ENCODE results near the gene SPEG.
"Not testable (repeated sequence)": the region's sequence is repeated elsewhere in the genome, so short reads cannot be mapped to it uniquely, and the experiment has no call there.

The SPEG gene

DNA sequence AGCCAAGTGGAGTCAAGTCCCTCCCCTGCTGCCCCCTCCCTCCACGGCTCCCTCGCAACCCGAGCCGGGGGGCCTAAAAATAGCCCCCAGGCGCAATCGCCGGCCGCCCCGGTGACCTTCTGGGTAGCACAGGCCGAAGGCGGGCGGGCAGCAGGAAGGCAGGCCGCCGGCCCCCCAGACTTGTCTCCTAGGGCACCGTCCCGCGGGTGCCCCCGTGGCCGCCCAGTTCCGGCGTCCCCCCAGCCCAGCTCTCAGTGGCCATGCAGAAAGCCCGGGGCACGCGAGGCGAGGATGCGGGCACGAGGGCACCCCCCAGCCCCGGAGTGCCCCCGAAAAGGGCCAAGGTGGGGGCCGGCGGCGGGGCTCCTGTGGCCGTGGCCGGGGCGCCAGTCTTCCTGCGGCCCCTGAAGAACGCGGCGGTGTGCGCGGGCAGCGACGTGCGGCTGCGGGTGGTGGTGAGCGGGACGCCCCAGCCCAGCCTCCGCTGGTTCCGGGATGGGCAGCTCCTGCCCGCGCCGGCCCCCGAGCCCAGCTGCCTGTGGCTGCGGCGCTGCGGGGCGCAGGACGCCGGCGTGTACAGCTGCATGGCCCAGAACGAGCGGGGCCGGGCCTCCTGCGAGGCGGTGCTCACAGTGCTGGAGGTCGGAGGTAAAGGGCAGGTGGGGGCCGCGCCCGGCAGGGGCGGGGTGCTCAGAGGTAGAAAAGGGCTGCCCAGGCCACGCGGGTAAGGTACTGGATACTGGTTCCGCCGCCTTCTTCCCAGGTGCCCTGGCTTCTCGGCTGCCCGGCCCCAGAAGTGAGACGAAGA, at the start of gene SPEG:
SPEG (plus strand) TSS at position 126 of the 808 bp plus-strand sequence; CDS start at position 261, 135 bp downstream.
- no peak for DNase-seq

DNA sequence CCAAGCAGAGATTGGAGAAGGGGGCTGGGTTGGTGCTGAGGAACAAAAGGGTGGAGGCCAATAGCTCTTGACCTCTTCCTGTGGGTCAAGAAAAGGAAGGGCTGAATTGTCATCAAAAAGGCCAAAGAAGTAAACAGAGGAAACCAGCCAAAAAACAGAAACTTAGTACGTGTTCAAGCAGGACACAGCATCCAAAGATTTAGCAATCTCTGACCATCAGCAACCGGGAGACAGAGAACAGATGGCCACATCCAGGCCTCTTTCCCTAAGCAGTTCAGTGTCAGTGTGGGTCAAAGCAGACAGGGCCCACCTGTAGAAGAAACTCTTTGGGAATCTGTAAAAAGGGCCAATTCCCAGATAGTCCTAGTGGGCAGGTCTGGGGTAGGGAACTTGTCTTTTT, 49.8 kb upstream of the SPEG start:
- DNase-seq = no peak

DNA sequence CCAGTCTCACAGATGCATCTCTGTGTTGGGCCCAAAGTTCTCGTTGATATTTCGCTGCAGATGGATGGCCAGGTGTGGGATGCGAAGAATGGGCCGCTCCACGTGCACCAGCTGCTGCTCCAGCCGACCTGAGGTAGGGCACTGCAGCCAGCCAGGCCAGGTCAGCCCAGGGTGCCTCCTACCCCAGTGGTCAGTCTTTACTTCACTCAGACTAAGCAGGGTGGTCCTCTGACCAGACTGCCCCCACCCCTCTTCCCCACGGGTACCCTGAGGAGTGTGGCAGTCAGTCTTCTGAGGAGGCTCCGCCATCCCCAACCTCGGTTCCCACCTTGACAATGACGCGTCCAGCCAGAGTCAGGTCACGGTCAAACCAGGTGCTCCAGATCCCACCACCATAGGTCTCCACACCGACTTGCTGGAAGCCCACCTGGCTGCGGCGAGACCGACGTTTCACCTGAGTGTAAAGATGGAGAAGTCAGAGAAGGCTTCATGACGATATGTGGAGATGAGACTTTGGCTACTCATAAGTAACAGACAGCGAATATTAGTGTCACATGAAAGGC, 48.6 kb upstream of the SPEG start:
- no peak for DNase-seq

- no peak for DNase-seq
Measured at GRCh38 chr2:219386532-219387280, 47.9 kb upstream of the SPEG start.

DNA sequence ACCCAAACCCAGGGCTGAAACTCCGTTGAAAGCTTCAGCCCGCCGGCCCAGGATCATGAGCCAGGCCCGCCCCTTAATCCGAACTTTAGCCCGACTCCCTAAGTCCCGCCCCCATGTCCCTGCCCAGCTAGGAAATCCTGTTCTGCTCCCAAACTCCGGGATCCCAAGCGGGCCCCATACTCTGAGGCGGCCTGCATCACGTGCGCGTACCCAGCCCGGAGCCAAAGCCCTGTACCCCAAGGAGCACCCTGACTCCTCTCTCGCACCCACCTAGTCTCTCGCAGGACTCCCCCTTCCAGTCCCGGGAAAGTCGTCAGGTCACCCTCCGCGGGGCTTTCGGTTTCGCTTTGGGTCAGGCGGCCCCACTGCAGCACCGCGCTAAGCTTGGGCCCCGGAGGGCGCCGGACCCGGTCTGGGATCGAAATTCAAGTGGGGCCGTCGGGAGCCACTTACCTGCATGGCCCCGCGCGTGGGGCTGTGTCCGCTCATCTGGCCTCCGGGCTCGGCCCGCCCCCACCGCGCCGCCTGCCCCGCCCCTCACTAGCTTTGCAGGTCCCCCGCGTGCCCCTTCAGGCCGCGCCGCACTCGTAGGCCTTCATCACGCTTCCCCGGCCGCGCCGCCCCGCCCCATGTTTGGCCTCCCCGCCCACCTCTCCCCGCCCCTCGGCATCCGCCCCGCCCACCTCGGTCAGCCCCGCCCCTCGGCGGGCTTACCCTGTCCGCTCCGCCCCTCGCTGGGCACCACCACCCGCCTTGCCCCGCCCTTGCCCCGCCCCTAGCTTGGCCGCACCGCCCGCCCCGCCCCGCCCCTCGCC, 47.1 kb upstream of the SPEG start, which contains the start of gene DNPEP:
DNPEP (minus strand) TSS at position 607 of the 815 bp plus-strand sequence; CDS start at position 489, 118 bp downstream.
- no peak for DNase-seq

DNA sequence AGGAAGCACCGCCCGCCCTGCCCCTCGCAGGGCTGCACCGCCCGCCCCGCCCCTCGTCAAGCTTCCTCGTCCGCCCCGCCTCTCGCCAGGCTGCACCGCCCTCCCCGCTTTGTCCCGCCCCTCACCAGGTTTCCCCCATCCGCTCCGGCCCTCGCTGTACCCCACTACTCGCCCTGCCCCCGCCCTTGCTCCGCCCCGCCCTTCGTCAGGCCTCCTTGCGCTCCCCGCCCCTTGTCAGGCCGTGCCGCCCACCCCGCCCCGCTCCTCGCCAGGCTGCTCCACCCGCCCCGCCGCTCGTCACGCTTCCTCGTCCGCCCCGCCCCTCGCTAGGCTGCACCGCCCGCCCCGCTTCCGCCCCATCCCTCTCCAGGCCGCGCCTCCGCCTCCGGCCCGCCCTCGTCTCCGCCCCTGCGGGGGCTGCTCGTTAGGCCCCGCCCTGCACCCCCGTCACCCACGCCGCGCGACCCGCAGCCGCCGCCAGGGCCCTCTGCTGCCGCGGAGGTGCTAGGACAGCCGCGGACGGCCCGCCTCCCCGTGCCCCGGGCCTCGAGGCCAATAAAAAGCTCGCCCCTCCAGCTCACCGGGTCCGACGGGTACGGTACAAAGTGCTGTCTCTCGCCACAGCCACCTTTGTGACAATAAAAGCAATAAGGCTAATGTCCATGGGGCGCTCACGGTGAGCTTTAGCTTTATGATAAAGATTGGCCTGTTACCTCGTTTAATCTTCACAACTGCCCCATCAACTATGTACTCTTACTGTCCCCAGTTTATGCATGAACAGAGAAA, 46.3 kb upstream of the SPEG start:
- peak; percentile 98 for DNase-seq

DNA sequence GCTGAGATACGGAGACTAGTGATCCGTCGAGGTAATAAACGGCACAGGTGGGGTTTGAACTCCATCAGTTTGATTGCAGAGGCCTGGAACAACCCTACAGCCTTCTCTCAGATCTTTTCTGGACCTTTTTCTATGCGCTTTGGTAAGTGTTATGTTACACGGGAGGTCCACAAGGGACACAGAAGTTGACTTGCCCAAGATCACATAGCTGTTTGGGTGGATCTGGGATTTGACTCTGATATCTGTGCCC, 45.8 kb upstream of the SPEG start:
- no peak for DNase-seq

DNA sequence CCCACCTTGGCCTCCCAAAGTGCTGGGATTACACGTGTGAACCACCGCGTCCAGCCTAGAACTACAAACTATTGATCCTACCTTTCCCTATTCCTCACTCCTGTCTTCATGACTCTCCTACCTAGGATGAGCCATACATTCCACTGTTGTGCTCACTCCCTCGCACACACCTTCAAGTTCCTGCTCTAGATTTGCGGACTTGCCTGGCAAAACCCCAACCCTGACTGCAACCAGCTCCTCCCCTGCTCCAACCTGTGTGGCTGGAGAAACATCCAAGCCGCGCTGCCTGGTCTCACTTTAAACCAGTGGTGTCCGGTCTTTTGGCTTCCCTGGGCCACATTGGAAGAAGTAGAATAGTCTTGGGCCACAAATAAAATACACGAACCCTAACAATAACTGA, 41.9 kb upstream of the SPEG start:
- DNase-seq = no peak

GRCh38 chr2:219395056-219395455, 39.6 kb upstream of the SPEG start:
- DNase-seq = not testable (repeated sequence)

DNA sequence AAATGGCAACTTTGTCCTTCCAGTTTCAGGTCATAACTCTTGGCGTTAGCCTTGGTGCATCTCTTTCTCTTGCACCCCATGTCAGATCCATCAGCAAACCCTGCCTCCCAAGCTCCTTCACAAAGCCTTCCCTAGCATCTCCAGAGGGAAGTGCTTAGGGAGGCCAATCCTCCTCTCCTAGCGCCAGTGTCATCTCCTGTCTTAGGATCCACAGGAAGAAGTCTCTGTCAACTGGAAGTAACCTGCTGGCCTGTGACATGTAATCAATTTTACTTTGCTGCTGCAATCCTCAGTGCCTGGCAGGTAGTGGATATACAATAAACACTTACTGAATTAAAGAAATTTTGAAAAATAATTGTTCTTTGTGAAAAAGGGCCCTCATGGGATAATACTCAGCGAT, 39.0 kb upstream of the SPEG start:
- DNase-seq = no peak

GRCh38 chr2:219396863-219397457, 37.7 kb upstream of the SPEG start:
- no peak for DNase-seq

DNA sequence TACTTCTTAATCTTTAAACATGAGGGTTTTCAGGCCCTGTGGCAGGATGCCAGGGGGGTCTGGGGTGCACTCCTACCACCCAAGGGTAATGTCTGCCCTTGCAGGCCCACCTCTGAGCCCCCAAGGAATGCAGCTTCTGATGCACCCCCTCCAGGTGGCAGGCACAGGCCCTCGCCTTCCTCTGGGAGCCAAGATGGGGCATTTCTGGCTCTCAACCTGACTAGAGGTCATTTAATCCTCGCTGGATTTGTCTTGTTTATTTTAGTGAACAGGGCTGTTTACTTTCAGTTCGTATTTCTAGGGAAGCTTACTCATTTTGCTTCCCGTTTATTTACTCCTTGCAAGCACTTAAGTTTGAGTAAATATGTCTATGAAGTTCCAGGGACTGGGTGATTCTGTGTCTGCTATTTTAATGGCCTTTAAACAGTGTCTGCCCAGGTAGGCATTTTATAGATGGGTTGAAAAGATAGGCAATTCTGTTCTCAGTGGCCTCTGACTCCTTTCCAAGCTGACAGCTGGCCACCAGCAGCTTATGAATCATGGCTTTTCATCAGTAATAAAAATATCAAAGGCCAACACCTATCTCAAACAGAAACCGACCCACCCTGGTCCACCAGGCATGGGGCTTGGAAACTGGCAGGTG, 35.8 kb upstream of the SPEG start:
- DNase-seq = no peak

- DNase-seq = no peak
Measured at GRCh38 chr2:219399716-219400478, 34.7 kb upstream of the SPEG start.

DNA sequence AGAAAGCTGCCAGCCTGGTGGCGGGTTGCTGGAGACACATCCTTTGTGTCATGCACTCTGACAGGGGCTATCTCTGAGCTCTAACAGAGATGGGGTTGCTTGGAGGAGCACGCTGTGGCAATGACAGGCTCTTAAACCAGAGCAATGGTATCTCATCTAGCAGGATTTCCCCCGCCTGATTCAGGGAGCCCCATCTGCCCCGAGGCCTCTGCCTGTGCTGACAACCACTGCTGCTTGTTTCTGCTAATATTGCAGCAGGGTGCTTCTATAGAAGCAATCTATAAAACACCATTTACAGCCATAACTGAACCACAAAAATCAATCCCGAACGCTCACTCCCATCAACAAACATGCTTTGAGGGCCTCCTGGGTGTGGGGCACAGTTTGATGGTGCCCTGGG, 34.1 kb upstream of the SPEG start:
- DNase-seq = no peak

DNA sequence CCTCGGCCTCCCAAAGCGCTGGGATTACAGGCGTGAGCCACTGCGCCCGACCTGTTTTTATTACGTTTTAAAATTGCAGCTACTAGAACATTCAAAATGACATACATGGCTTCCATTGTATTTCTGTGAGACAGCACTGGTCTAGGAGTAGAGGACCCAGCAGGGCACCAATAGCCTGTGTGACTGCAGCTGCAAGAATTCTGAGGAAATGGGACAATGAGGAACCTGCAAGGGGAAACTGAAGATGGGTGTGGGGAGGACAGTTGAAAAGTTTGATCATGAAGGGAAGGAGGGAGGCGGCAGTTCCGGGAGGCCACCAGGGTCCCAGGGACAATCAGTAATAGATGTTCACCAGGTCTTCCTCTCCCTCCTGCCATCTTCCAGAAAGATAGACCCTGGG, 33.0 kb upstream of the SPEG start:
- DNase-seq = no peak

DNA sequence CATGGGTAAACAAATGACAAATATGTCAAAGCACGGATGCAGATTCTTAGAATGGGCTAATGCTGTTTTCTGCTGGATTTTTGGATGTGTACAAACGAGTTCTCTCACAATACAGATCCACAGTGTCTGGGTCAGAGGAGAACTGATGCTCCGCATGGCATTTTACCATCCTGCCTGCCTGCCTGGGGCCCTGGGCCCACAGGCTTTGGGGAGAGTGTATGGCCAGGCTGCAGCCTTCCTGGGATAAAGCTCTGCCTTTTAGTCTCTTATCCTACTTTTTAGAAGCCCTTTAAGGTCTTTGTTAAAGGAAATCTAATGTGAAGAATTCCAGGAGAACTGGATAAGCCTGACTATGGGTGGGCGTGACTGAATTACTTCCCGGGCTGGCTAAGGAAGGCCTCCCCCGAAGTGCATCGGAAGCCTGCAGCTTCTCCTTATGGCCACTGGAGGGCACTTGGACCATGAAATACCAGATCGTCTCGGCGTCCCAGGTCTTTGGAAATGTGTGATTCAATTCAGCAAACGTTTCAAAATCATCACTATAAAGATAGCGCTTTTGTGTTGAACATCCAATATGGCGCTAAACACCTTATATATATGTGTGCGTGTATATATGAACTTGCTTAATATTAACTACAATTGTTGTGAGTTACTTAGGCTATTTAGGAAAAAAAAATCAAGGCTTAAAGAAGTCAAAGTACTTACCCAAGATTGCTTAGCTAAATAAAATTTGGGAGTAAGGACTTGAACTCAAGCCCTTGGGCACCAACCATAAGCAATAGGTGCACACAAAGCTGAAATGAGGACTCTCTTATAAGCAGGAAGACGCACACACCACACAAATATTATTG, 31.8 kb upstream of the SPEG start:
- peak; percentile 62 for DNase-seq

DNA sequence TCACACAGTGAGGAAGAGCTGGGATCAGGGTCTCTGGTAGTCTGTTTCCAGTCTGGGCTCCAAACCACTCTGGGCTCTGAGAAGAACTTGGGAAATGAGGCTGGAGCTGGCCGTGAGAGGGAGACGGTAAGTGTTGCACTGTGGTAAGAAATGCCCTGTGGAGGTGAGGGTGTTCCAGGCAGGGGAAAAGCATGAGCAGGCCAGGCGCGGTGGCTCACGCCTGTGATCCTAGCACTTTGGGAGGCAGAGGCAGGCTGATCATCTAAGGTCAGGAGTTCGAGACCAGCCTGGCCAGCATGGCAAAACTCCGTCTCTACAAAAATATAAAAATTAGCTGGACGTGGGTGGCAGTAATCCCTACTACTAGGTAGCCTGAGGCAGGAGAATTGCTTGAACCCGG, 30.8 kb upstream of the SPEG start:
- DNase-seq = no peak

- DNase-seq = no peak
Measured at GRCh38 chr2:219404291-219404910, 30.2 kb upstream of the SPEG start.

GRCh38 chr2:219404954-219405353, 29.7 kb upstream of the SPEG start:
- DNase-seq = no peak
